Heart left ventricle (tissue), 16 donors: ENCODE measurements around the gene XPC. TPM values are rescaled to one million over a fixed set of nuclear protein-coding genes. Genes with fewer than 3 reads are reported as not detected.

Experiments
- ATAC-seq, 4 donors: fragments of 200-7000 bp; cut with Tn5 transposase; one replicate each; pipeline ENCODE4 v1.9.1; 2020 to 2022; ENCODE audit warnings: moderate library complexity in 4 of 4, mild to moderate bottlenecking in 3 of 4, moderate number of reproducible peaks in 1 of 4
- DNase-seq, 5 donors: peaks; one replicate each; pipeline ENCODE4 v3.0.0-alpha.2; 2020
- H3K27ac ChIP-seq, 12 donors: fragments of 200-600 bp; sonication (generic) in 4 of 12; one replicate each; pipeline versions ENCODE4 v1.5.0 to v1.8.0; 2016 to 2022; ENCODE audit warnings: mild to moderate bottlenecking in 2 of 12
- H3K27me3 ChIP-seq, 9 donors: fragments of 200-600 bp; sonication (generic) in 2 of 9; one replicate each; pipeline versions ENCODE4 v1.5.1 to v1.8.0; 2016 to 2022; ENCODE audit warnings: mild to moderate bottlenecking in 3 of 9
- H3K36me3 ChIP-seq, 9 donors: fragments of 200-600 bp; sonication (generic) in 2 of 9; one replicate each; pipeline versions ENCODE4 v1.5.0 to v1.8.0; 2018 to 2022; ENCODE audit warnings: mild to moderate bottlenecking in 2 of 9
- H3K4me1 ChIP-seq, 12 donors: fragments of 200-600 bp; sonication (generic) in 4 of 12; one replicate each; pipeline versions ENCODE4 v1.5.0 to v1.8.0; 2016 to 2022; ENCODE audit warnings: mild to moderate bottlenecking in 3 of 12
- H3K4me3 ChIP-seq, 12 donors: fragments of 200-600 bp; sonication (generic) in 4 of 12; one replicate each; pipeline versions ENCODE4 v1.5.0 to v1.8.0; 2017 to 2022; ENCODE audit warnings: mild to moderate bottlenecking in 9 of 12, moderate library complexity in 4 of 12
- H3K9me3 ChIP-seq, 12 donors: fragments of 200-600 bp; sonication (generic) in 4 of 12; one replicate each; pipeline versions ENCODE4 v1.5.0 to v1.8.0; 2016 to 2022; ENCODE audit warnings: mild to moderate bottlenecking in 1 of 12
- CTCF ChIP-seq, 12 donors: fragments of 200-600 bp; sonication (generic) in 4 of 12; IDR thresholded peaks; one replicate each; pipeline versions ENCODE4 v1.5.0 to v1.8.0; 2018 to 2022; ENCODE audit warnings: antibody characterized with exemption in 12 of 12, mild to moderate bottlenecking in 5 of 12
- POLR2A ChIP-seq, 2 donors: fragments of 450-650 bp; IDR thresholded peaks; one replicate each; pipeline ENCODE4 v1.6.1; 2017; ENCODE audit warnings: antibody characterized with exemption in 2 of 2, mild to moderate bottlenecking in 2 of 2, moderate library complexity in 2 of 2
- WGBS, 4 donors: extraction: QIAGEN DNeasy Blood & Tissue Kit in 2 of 4; methylation state at CpG; one replicate each; pipeline versions ENCODE4 v1.1.5 to v1.1.7; 2013 to 2018; 5-methylcytosine and 5-hydroxymethylcytosine counted together
- intact Hi-C, 10 donors: fragments of 100-400 bp; cut with DNase I; formaldehyde crosslinking; loops; one replicate each; pipeline versions ENCODE4 v1.11.1 to v1.14.2; 2022
- polyA plus RNA-seq, 2 donors: library from polyadenylated mRNA; stranded (reverse); fragments of 200-250 nt; gene quantifications; one replicate each; pipeline ENCODE4 v1.2.3, GENCODE V29; 2013
- total RNA-seq, 9 donors: library from RNA; depleted of rRNA in 2 of 9; stranded (reverse); fragments of >200 nt in 2 of 9; fragmentation: NEBNext Ultra II Directional in 3 of 9; extraction: Animal tissue kit (Norgen Biotek cat#: 25700) in 3 of 9; gene quantifications; one replicate each; pipeline versions ENCODE4 v1.1.0 to v1.2.4, GENCODE V29; 2016 to 2023
- donor health status: ischemic (EF 13 %, LVEDD 7.1; RV severe dilation, severe dysfunction).
- donor health status: healthy with polysubstance abuse.
- donor health status: DM: no; HTN: yes; CAD: no.
- donor health status: DM: no; HTN: no; CAD: no.
- donor health status: ischemic (EF 25% LVEDD 6.9; RV normal size, moderate dysfunction).
- donor health status: ischemic (EF 25% LVEDD 5.7; RV mildly dilated, moderate dysfunction).
- donor health status: healthy.
- donor health status: DM: yes; HTN: yes; CAD: no.
- donor health status: ischemic (EF 35%, LVEDD 5.7; RV mildly dilated, moderate dysfunction).
- donor health status: nonischemic (EF 11% LVEDD 7.7; RV severe dilation, severe dysfunction).
- donor health status: DM: yes; HTN: yes; CAD: no.
- donor health status: PGD.
- donor health status: ischemic (EF 29% LVEDD 5.4; RV normal size, mild dysfunction).
- donor health status: nonischemic (EF 23%, LVEDD 6.1; RV moderate dilation, normal function).

Gene XPC
- total and polyA plus RNA-seq, 11 donors = 6.1 to 20.0 (median 9.5) TPM

- TF ChIP-seq POLR2A (IDR thresholded peaks at IDR 0.05) (no peak), CTCF (IDR thresholded peaks at IDR 0.05) (no peak)
- intact Hi-C loops = no loop called here
- ATAC-seq (no peak), DNase-seq (no peak)
- no peaks in the 10 kb centered on the region for H3K4me1 ChIP-seq
- H3K27me3 ChIP-seq = peaks cover 0 to 9% (median 0%) of the 10 kb centered on the region in 9 donors
- 89 to 92% (median 91%) methylated on average over 5 of the region's 5 CpGs for WGBS, 4 donors
- H3K36me3 ChIP-seq = no peaks in the 10 kb centered on the region
- H3K4me3 ChIP-seq = no peak overlapping the region
- peaks cover 0 to 10% (median 3%) of the 10 kb centered on the region in 12 donors for H3K9me3 ChIP-seq
- H3K27ac ChIP-seq = no peak overlapping the region
These were observed 80.6 kb downstream of the XPC start for GRCh38 chr3:14097616-14098391.

GRCh38 chr3:14096742-14097141 is 81.7 kb downstream of the XPC start:
- intact Hi-C loops = no loop called here

More at GRCh38 chr3:14096742-14097141, 81.7 kb downstream of the XPC start:
- DNase-seq (no peak), ATAC-seq (no peak)
- Histone ChIP-seq H3K4me1 (no peaks in the 10 kb centered on the region), H3K27ac (no peak overlapping the region), H3K9me3 (peaks cover 0 to 10% (median 3%) of the 10 kb centered on the region in 12 donors), H3K36me3 (no peaks in the 10 kb centered on the region), H3K4me3 (no peak overlapping the region), H3K27me3 (peaks cover 0 to 9% (median 0%) of the 10 kb centered on the region in 9 donors)
- TF ChIP-seq CTCF (IDR thresholded peaks at IDR 0.05) = no peak
- TF ChIP-seq POLR2A (IDR thresholded peaks at IDR 0.05) = no peak
- WGBS, 4 donors = 82 to 90% (median 85%) methylated on average over 3 of the region's 3 CpGs

Other genes with a start within 250 kb of the XPC start
- 10 to 100 TPM; 14.8 to 31.1 (median 25.9) TPM for gene CHCHD4, start 53.7 kb downstream of the XPC start, total RNA-seq
- gene CHCHD4, start 53.7 kb downstream of the XPC start, polyA plus RNA-seq = 10 to 100 TPM; 19.0 to 31.3 TPM
- gene TMEM43, start 53.5 kb downstream of the XPC start, total RNA-seq = 10 to 100 TPM; 30.5 to 98.6 (median 46.0) TPM
- gene TMEM43, start 53.5 kb downstream of the XPC start, polyA plus RNA-seq = 100 to 1,000 TPM in 1 of 2 donors, 10 to 100 TPM in 1; 26.1 to 150 TPM
- gene LSM3, start 216 bp upstream of the XPC start, total RNA-seq = 10 to 100 TPM; 11.6 to 15.9 (median 13.7) TPM
- 10 to 100 TPM; 11.7 to 14.0 TPM for gene LSM3, start 216 bp upstream of the XPC start, polyA plus RNA-seq
- gene SLC6A6, start 224.0 kb upstream of the XPC start, total RNA-seq = 100 to 1,000 TPM in 1 of 9 donors, 10 to 100 TPM in 8; 17.5 to 101 (median 34.9) TPM
- gene SLC6A6, start 224.0 kb upstream of the XPC start, polyA plus RNA-seq = 100 to 1,000 TPM in 1 of 2 donors, 1 to 10 TPM in 1; 9.1 to 121 TPM